ENCODE results near the gene PCDHA2. TPM values are rescaled to one million over a fixed set of nuclear protein-coding genes. Genes with fewer than 3 reads are reported as not detected.
"Not testable (repeated sequence)": the region's sequence is repeated elsewhere in the genome, so short reads cannot be mapped to it uniquely, and the experiment has no call there.

The PCDHA2 gene
- total RNA-seq, 4 donors from 2014 or later: not detected

- no peak overlapping the region for H3K4me3 ChIP-seq
- no peak for DNase-seq
- no peaks in the 10 kb centered on the region for H3K27me3 ChIP-seq
- H3K27ac ChIP-seq: no peak overlapping the region
- no peak for TF ChIP-seq POLR2A (IDR thresholded peaks at IDR 0.05)
- TF ChIP-seq, protein P1, sequence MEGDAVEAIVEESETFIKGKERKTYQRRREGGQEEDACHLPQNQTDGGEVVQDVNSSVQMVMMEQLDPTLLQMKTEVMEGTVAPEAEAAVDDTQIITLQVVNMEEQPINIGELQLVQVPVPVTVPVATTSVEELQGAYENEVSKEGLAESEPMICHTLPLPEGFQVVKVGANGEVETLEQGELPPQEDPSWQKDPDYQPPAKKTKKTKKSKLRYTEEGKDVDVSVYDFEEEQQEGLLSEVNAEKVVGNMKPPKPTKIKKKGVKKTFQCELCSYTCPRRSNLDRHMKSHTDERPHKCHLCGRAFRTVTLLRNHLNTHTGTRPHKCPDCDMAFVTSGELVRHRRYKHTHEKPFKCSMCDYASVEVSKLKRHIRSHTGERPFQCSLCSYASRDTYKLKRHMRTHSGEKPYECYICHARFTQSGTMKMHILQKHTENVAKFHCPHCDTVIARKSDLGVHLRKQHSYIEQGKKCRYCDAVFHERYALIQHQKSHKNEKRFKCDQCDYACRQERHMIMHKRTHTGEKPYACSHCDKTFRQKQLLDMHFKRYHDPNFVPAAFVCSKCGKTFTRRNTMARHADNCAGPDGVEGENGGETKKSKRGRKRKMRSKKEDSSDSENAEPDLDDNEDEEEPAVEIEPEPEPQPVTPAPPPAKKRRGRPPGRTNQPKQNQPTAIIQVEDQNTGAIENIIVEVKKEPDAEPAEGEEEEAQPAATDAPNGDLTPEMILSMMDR (IDR thresholded peaks at IDR 0.05): no peak
- no peaks in the 10 kb centered on the region for H3K4me1 ChIP-seq
- H3K9me3 ChIP-seq: peaks cover 0 to 29% (median 5%) of the 10 kb centered on the region in 4 donors
- no peaks in the 10 kb centered on the region for H3K36me3 ChIP-seq
Measured at GRCh38 chr5:140828362-140828737, 33.7 kb downstream of the PCDHA2 start.

DNA sequence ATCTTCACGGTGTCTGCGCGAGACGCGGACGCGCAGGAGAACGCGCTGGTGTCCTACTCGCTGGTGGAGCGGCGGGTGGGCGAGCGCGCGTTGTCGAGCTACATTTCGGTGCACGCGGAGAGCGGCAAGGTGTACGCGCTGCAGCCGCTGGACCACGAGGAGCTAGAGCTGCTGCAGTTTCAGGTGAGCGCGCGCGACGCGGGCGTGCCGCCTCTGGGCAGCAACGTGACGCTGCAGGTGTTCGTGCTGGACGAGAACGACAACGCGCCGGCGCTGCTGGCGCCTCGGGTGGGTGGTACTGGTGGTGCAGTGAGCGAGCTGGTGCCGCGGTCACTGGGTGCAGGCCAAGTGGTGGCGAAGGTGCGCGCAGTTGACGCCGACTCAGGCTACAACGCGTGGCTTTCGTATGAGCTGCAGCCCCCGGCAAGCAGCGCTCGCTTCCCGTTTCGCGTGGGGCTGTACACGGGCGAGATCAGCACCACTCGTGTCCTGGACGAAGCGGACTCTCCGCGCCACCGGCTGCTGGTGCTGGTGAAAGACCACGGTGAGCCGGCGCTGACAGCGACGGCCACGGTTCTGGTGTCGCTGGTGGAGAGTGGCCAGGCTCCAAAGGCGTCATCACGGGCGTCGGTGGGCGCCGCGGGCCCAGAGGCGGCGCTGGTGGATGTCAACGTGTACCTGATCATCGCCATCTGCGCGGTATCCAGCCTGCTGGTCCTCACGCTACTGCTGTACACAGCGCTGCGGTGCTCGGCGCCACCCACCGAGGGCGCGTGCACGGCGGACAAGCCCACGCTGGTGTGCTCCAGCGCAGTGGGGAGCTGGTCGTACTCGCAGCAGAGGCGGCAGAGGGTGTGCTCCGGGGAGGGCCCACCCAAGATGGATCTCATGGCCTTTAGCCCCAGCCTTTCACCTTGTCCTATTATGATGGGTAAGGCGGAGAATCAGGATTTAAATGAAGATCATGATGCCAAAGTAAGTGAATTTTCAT lies 35.2 kb downstream of the PCDHA2 start:
- H3K27ac ChIP-seq, H3K4me1 ChIP-seq, H3K27me3 ChIP-seq, H3K36me3 ChIP-seq, H3K4me3 ChIP-seq, DNase-seq: not testable (repeated sequence)
- H3K9me3 ChIP-seq: peaks cover 0 to 31% (median 8%) of the 10 kb centered on the region in 4 donors

GRCh38 chr5:140833993-140834392 lies 39.3 kb downstream of the PCDHA2 start, which contains the start of gene PCDHA7:
Gene PCDHA7, plus strand, starts transcription at chr5:140834269. Its CDS starts 115 bp downstream, at chr5:140834384.
- H3K27ac ChIP-seq: no peak within 1 kb of the TSS
- peak within 1 kb of the TSS in 2 of 4 donors; percentile 6 to 23 for H3K4me3 ChIP-seq
- TF ChIP-seq, protein P1 (IDR thresholded peaks at IDR 0.05): no peak
- no peak for TF ChIP-seq POLR2A (IDR thresholded peaks at IDR 0.05)
- no peaks in the 10 kb centered on the region for H3K27me3 ChIP-seq
- H3K4me1 ChIP-seq: no peaks in the 10 kb centered on the region
- peaks cover 0 to 34% (median 12%) of the 10 kb centered on the region in 4 donors for H3K9me3 ChIP-seq
- no peak for DNase-seq
- no peaks in the 10 kb centered on the region for H3K36me3 ChIP-seq

DNA sequence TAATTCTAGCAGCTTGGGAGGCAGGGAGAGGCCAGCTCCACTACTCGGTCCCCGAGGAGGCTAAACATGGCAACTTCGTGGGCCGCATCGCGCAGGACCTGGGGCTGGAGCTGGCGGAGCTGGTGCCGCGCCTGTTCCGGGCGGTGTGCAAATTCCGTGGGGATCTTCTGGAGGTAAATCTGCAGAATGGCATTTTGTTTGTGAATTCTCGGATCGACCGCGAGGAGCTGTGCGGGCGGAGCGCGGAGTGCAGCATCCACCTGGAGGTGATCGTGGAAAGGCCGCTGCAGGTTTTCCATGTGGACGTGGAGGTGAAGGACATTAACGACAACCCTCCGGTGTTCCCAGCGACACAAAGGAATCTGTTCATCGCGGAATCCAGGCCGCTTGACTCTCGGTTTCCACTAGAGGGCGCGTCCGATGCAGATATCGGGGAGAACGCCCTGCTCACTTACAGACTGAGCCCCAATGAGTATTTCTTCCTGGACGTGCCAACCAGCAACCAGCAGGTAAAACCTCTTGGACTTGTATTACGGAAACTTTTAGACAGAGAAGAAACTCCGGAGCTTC lies 39.9 kb downstream of the PCDHA2 start:
- Histone ChIP-seq H3K4me3 (peak overlapping the region in 2 of 4 donors; percentile 6 to 23), H3K9me3 (peaks cover 0 to 31% (median 9%) of the 10 kb centered on the region in 4 donors)
- not testable (repeated sequence) for DNase-seq, H3K27me3 ChIP-seq, H3K4me1 ChIP-seq, H3K27ac ChIP-seq, H3K36me3 ChIP-seq

GRCh38 chr5:140835622-140836510 lies 41.2 kb downstream of the PCDHA2 start:
- no peaks in the 10 kb centered on the region for H3K36me3 ChIP-seq
- H3K4me1 ChIP-seq: no peaks in the 10 kb centered on the region
- no peak overlapping the region for H3K4me3 ChIP-seq
- no peak overlapping the region for H3K27ac ChIP-seq
- TF ChIP-seq POLR2A (IDR thresholded peaks at IDR 0.05): no peak
- TF ChIP-seq, protein P1 (IDR thresholded peaks at IDR 0.05): no peak
- no peaks in the 10 kb centered on the region for H3K27me3 ChIP-seq
- H3K9me3 ChIP-seq: peaks cover 0 to 23% (median 7%) of the 10 kb centered on the region in 4 donors
- no peak for DNase-seq

Measured in Peyer's patch (tissue), 4 donors.